ENCODE data around the gene ARID3B. TPM values are rescaled to one million over a fixed set of nuclear protein-coding genes. Genes with fewer than 3 reads are reported as not detected.

Gene ARID3B
- polyA plus RNA-seq, 1 experiment: 1.6 TPM

DNA sequence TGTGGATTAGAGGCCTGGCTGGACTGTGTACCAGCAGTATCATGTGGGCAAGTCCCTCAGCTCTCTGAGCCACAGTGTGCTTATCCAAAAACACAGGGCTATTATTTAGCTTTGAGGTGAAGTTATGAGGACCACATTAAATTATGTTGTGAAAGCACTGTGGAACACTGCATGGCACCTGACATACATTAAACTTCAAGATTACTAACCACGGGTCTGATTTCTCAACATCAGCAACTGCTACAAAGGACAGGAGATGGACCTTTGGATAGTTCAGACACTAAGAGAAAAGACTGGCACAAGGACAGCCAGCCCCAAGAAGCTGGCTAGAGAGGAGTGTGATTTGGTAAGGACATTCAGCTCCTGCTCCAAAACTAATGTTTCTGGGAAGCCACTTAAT is 96.0 kb downstream of the ARID3B start:
- Histone ChIP-seq H3K27me3 (ENCODE audit: control insufficient read depth, insufficient read depth, low read length) (no peaks in the 10 kb centered on the region), H3K4me3 (ENCODE audit: low read depth, low read length) (no peak overlapping the region), H3K27ac (ENCODE audit: low read depth, low read length) (no peak overlapping the region), H3K9me3 (ENCODE audit: control insufficient read depth, insufficient read depth, low read length) (no peaks in the 10 kb centered on the region)
- ChIA-PET CTCF (interaction anchor here (0.5 to 19.4 kb wide), 5 partner anchors 23 to 314 kb away, joined by 3 to 517 read pairs (median 4); no protein-coding TSS in a partner anchor), POLR2A (interaction anchor here (0.6 kb wide), 1 partner anchor 82 kb away, joined by 4 read pairs; no protein-coding TSS in a partner anchor)
- TF ChIP-seq, protein P1, sequence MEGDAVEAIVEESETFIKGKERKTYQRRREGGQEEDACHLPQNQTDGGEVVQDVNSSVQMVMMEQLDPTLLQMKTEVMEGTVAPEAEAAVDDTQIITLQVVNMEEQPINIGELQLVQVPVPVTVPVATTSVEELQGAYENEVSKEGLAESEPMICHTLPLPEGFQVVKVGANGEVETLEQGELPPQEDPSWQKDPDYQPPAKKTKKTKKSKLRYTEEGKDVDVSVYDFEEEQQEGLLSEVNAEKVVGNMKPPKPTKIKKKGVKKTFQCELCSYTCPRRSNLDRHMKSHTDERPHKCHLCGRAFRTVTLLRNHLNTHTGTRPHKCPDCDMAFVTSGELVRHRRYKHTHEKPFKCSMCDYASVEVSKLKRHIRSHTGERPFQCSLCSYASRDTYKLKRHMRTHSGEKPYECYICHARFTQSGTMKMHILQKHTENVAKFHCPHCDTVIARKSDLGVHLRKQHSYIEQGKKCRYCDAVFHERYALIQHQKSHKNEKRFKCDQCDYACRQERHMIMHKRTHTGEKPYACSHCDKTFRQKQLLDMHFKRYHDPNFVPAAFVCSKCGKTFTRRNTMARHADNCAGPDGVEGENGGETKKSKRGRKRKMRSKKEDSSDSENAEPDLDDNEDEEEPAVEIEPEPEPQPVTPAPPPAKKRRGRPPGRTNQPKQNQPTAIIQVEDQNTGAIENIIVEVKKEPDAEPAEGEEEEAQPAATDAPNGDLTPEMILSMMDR (IDR thresholded peaks at IDR 0.05; ENCODE audit: low read depth, low read length): no peak
- DNase-seq (ENCODE audit: low read depth, low spot score): no peak

DNA sequence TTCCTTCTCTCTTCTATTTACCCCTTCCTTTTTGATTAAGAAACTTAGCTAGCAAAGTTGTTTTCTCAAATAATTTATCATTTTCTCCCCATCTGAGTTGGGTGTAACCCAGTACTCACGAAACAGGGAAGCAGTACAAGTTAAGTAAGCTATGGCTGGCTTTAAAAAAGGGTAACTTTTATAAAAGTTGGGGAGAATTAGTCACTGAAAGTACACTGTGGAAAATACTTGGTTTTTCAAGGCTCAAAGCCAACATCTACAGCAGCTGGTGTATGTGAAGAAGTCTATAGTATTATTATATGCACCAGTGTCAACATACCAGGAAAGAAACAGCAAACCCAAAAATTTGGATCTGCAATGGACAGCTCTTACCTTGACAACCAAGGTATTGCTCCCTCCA is 100.1 kb downstream of the ARID3B start:
- TF ChIP-seq, protein P1 (IDR thresholded peaks at IDR 0.05; ENCODE audit: low read depth, low read length): no peak
- H3K4me3 ChIP-seq (ENCODE audit: low read depth, low read length): no peak overlapping the region
- no peak overlapping the region for H3K27ac ChIP-seq (ENCODE audit: low read depth, low read length)
- no peak for DNase-seq (ENCODE audit: low read depth, low spot score)
- no peaks in the 10 kb centered on the region for H3K27me3 ChIP-seq (ENCODE audit: control insufficient read depth, insufficient read depth, low read length)
- CTCF ChIA-PET: interaction anchor here (0.7 to 19.4 kb wide), 5 partner anchors 10 to 310 kb away, joined by 3 to 517 read pairs (median 7); no protein-coding TSS in a partner anchor
- no peaks in the 10 kb centered on the region for H3K9me3 ChIP-seq (ENCODE audit: control insufficient read depth, insufficient read depth, low read length)
- POLR2A ChIA-PET: no interaction called here

DNA sequence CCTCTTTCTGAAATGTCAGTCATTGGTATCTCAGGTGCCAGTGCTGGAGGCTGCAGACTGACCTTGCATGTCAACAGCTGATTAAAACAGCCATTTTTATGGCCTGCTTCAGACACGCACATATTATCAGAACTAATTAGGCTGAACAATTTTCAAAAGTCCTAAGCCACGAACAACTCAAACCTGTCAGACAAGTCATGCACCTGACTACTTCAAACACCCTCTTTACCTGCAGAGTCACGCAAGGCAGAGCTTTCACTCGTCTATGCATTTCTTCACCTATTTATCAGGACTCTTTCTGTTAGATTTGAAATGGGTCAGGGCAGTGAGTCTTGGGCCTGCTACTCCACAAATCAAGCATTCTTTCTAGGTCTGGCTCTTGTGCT is 101.3 kb downstream of the ARID3B start:
- no peak overlapping the region for H3K4me3 ChIP-seq (ENCODE audit: low read depth, low read length)
- H3K27me3 ChIP-seq (ENCODE audit: control insufficient read depth, insufficient read depth, low read length): no peaks in the 10 kb centered on the region
- H3K27ac ChIP-seq (ENCODE audit: low read depth, low read length): no peak overlapping the region
- no peak for DNase-seq (ENCODE audit: low read depth, low spot score)
- TF ChIP-seq, protein P1 (IDR thresholded peaks at IDR 0.05; ENCODE audit: low read depth, low read length): no peak
- ChIA-PET CTCF (interaction anchor here (1.2 to 19.4 kb wide), 4 partner anchors 11 to 128 kb away, joined by 3 to 517 read pairs (median 20); no protein-coding TSS in a partner anchor), POLR2A (no interaction called here)
- no peaks in the 10 kb centered on the region for H3K9me3 ChIP-seq (ENCODE audit: control insufficient read depth, insufficient read depth, low read length)

- CTCF ChIA-PET: interaction anchor here (1.2 to 19.4 kb wide), 2 partner anchors 25 to 127 kb away, joined by 3 to 517 read pairs; no protein-coding TSS in a partner anchor
- TF ChIP-seq, protein P1 (IDR thresholded peaks at IDR 0.05; ENCODE audit: low read depth, low read length): no peak
- no peaks in the 10 kb centered on the region for H3K27me3 ChIP-seq (ENCODE audit: control insufficient read depth, insufficient read depth, low read length)
- DNase-seq (ENCODE audit: low read depth, low spot score): no peak
- POLR2A ChIA-PET: no interaction called here
- H3K9me3 ChIP-seq (ENCODE audit: control insufficient read depth, insufficient read depth, low read length): no peaks in the 10 kb centered on the region
- no peak overlapping the region for H3K4me3 ChIP-seq (ENCODE audit: low read depth, low read length)
- no peak overlapping the region for H3K27ac ChIP-seq (ENCODE audit: low read depth, low read length)
These were observed 102.0 kb downstream of the ARID3B start for GRCh38 chr15:74642734-74643664.

GRCh38 chr15:74643665-74644204 is 102.7 kb downstream of the ARID3B start:
- CTCF ChIA-PET: interaction anchor here (19.4 kb wide), 1 partner anchor 126 kb away, joined by 517 read pairs; no protein-coding TSS in a partner anchor
- H3K27me3 ChIP-seq (ENCODE audit: control insufficient read depth, insufficient read depth, low read length): no peaks in the 10 kb centered on the region
- POLR2A ChIA-PET: no interaction called here
- no peak overlapping the region for H3K4me3 ChIP-seq (ENCODE audit: low read depth, low read length)
- no peaks in the 10 kb centered on the region for H3K9me3 ChIP-seq (ENCODE audit: control insufficient read depth, insufficient read depth, low read length)
- TF ChIP-seq, protein P1 (IDR thresholded peaks at IDR 0.05; ENCODE audit: low read depth, low read length): no peak
- no peak for DNase-seq (ENCODE audit: low read depth, low spot score)
- H3K27ac ChIP-seq (ENCODE audit: low read depth, low read length): no peak overlapping the region
